Fibroblast of mammary gland (primary cell): ENCODE data around the gene TFPI.

ENCODE experiments used
- DNase-seq: peaks from one replicate; pipeline ENCODE4 v3.0.0-alpha.2; 2010; ENCODE audit warnings: low read depth
- H3K4me3 ChIP-seq: 2 replicates; pipeline ENCODE4 v1.5.1; 2011; ENCODE audit warnings: low read depth, mild to moderate bottlenecking, low read length, moderate library complexity; ENCODE audit not compliant: control insufficient read depth
- TF ChIP-seq, protein P1 (sequence below): conservative IDR thresholded peaks from 2 replicates; pipeline ENCODE4 v1.5.1; 2011; ENCODE audit warnings: low read depth, low read length, inconsistent platforms; ENCODE audit not compliant: control insufficient read depth, insufficient read depth

The TFPI gene

DNA sequence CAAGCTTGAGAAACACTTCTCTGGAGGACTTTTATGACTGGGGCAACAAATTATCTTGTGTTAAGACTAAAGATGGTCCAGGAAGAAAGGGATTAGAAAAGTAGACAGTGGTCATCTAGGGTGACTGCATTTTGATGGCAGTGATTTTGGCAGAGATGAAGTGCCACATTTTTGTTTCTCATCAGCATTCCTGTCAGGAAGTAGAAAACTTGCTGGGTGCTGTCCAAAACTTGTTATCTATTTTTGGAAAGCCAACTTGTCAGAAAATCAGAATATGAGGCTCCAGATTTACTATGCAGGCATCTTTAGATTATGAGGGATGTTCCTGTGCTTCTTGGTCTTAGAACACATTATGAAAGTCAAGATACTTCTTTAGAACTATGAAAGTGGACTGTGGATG lies 77.2 kb downstream of the TFPI start:
- no peak for DNase-seq
- TF ChIP-seq, protein P1, sequence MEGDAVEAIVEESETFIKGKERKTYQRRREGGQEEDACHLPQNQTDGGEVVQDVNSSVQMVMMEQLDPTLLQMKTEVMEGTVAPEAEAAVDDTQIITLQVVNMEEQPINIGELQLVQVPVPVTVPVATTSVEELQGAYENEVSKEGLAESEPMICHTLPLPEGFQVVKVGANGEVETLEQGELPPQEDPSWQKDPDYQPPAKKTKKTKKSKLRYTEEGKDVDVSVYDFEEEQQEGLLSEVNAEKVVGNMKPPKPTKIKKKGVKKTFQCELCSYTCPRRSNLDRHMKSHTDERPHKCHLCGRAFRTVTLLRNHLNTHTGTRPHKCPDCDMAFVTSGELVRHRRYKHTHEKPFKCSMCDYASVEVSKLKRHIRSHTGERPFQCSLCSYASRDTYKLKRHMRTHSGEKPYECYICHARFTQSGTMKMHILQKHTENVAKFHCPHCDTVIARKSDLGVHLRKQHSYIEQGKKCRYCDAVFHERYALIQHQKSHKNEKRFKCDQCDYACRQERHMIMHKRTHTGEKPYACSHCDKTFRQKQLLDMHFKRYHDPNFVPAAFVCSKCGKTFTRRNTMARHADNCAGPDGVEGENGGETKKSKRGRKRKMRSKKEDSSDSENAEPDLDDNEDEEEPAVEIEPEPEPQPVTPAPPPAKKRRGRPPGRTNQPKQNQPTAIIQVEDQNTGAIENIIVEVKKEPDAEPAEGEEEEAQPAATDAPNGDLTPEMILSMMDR, result no peak
- no peak overlapping the region for H3K4me3 ChIP-seq

DNA sequence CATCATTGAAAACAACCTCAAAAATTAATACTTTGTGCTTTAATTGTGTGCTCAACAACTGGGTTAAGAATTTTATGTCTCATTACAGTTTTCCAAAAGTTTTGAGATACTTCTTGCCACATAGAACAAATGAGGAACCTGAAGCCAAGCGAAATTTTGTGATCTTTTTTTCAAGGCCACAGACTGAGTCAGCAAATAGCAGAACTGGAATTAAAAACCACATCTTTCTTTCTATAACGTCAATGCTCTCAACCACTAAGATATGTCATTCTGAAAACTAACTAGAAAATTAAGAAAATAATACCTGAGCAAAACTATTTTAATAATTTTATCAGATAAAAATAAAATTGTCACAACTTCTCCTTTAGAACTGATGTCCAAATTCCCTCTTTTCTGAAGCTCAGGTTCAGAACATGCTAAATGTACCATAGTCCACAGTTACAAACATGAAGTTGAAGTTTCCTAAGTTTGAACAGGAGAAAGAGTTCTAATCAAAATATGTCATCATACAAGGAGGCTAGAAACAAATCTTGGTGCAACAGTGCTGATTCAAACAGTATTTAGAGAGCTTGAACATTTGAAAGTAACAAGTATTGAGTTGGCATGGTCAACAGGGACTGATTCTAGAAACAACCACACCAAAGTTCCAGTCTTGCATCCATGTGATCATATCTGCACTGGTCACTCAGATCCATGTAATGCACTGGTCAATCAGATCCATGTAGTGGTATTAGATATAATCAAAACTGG lies 78.6 kb downstream of the TFPI start:
- peak; percentile 11 for DNase-seq
- H3K4me3 ChIP-seq, result no peak overlapping the region
- TF ChIP-seq, protein P1, result no peak

DNA sequence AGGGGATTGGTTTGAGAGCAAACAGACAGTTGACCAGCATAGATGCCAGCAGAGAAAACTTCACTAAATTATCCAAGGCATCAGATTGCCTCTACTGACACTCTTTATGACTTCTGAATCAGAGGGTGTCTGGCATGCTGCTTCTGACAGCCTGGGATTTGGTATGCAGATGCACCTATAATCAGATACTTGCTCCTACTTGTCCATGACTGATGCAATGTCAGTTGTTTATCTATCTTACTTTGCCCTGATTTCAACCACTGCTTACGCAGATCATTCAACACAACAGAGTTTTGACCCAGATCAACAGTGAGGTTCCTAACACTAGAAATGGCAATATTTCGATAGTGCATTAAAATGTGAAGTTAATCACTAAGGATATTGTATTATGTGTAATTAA lies 83.5 kb downstream of the TFPI start:
- TF ChIP-seq, protein P1, result no peak
- H3K4me3 ChIP-seq, result no peak overlapping the region
- DNase-seq, result no peak

DNA sequence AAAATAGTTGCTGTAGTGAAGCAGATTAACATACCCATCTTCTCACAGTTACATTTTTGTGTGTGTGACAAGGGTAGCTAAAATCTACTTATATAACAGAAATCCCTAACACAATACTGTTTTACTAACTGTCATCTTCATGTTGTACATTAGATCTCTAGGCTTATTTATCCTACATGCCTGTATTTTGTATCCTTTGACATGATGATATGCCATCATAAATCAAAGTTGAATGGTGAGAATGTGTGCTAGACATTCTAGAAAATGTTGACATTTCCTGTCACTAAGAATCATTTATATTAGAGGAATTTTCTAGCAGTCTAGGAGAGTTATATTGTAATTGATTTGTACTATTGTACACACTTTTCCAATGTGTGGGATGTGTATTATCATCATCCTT lies 84.7 kb downstream of the TFPI start:
- DNase-seq, result no peak
- H3K4me3 ChIP-seq, result no peak overlapping the region
- TF ChIP-seq, protein P1, result no peak

DNA sequence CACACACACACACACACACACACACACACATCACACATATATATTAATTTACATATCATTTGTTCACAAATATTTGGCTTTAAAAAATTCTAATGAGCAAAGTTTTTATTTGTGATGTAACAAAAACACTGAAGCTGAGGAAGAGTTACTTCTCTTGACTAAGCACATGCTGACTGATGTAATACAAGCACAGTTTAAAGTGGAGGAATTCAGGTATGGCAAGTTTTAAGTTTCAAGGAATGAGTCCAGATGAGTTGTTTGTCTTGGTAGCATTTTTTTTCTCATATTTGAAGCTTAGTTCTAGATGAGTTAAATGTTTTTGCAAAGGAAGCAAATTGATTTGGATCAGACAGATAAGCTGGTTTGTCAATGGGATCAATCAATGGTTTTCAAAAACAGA lies 86.0 kb downstream of the TFPI start:
- no peak for DNase-seq
- TF ChIP-seq, protein P1, result no peak
- H3K4me3 ChIP-seq, result no peak overlapping the region

DNA sequence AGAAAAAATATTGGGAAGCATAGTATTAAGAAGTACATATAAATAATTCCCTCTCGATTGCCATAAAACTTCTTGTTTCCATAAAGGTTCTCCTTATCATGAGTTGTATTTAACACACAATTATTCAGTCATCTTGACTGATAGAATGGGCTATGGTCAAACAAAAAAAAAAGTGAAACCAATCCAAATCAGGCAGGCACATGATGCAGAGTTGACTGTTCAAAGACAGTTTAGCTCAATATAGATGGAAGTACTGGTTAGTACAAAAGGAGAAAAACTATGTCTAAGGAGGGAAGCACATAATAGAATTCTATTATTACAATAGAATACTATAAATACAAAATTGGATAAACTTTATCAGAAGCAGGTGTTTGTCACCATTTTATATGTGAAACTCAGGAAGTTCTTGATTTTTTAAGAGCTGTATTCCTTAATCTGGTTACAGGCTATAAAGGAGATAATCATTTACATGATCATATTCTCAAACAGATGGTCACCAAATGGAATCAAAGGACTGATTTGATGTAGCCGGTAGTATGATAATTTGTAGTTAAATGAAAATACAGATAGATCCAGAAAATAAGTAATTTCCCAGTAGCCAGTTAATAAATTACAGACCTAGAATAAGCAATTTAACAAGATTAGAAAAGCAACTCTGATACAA lies 88.0 kb downstream of the TFPI start:
- DNase-seq, result no peak
- TF ChIP-seq, protein P1, result no peak
- H3K4me3 ChIP-seq, result no peak overlapping the region
